H1 (cell line): ENCODE measurements around the gene GGA1. TPM values are rescaled to one million over a fixed set of nuclear protein-coding genes. Genes with fewer than 3 reads are reported as not detected.
A peak's percentile ranks its signal among the peaks of the same experiment; 100 is the strongest.

Source experiments
- CTCF ChIA-PET: fragments of 300-600 bp; sonication (Branson Sonifier 250); formaldehyde crosslinking; loops from one replicate; lab custom pipeline; 2021; ENCODE audit not compliant: partially characterized antibody; lab: Charles Lee
- POLR2A ChIA-PET: fragments of 300-600 bp; sonication (Branson Sonifier 250); formaldehyde crosslinking; loops from one replicate; lab custom pipeline; 2021; ENCODE audit warnings: inconsistent platforms; ENCODE audit not compliant: partially characterized antibody; lab: Charles Lee
- DNase-seq, 2 experiments: peaks; one replicate each; pipeline versions ENCODE4 v3.0.0 to v3.0.0-alpha.2; 2010 to 2022; ENCODE audit warnings: low spot score in 2 of 2, low read depth in 1 of 2, mixed read lengths in 1 of 2
- FAIRE-seq: peaks from 2 replicates; lab custom pipeline; 2011; peaks lifted over from hg19 to GRCh38; lab: Jason Lieb, UNC
- H2AFZ ChIP-seq: 2 replicates; pipeline ENCODE4 v1.8.1; 2012; ENCODE audit warnings: low read length, inconsistent platforms
- H2AK5ac ChIP-seq: 2 replicates; pipeline ENCODE4 v1.6.1; 2013; ENCODE audit warnings: low read depth, low read length
- H2BK120ac ChIP-seq: replicated peaks from 2 replicates; pipeline ENCODE3; 2013; ENCODE audit warnings: low read depth, low read length, inconsistent platforms
- H2BK12ac ChIP-seq: 2 replicates; pipeline ENCODE4 v1.6.1; 2013; ENCODE audit warnings: low read depth, low read length
- H2BK15ac ChIP-seq: 2 replicates; pipeline ENCODE4 v1.6.1; 2013; ENCODE audit warnings: low read length
- H2BK20ac ChIP-seq: 2 replicates; pipeline ENCODE4 v1.6.1; 2013; ENCODE audit warnings: low read length
- H2BK5ac ChIP-seq: 2 replicates; pipeline ENCODE4 v1.6.1; 2013; ENCODE audit warnings: low read depth, low read length
- H3K14ac ChIP-seq: 2 replicates; pipeline ENCODE4 v1.6.1; 2013; ENCODE audit warnings: inconsistent platforms; ENCODE audit not compliant: insufficient read length
- H3K18ac ChIP-seq: 2 replicates; pipeline ENCODE4 v1.6.1; 2013; ENCODE audit warnings: low read length; ENCODE audit errors: extremely low read depth
- H3K23ac ChIP-seq: 2 replicates; pipeline ENCODE4 v1.6.1; 2013; ENCODE audit warnings: inconsistent platforms; ENCODE audit not compliant: insufficient read length
- H3K23me2 ChIP-seq: 2 replicates; pipeline ENCODE4 v1.6.1; 2013; ENCODE audit warnings: low read depth, low read length
- H3K27ac ChIP-seq: 2 replicates; pipeline ENCODE4 v1.6.1; 2011; ENCODE audit warnings: low read depth, low read length, inconsistent platforms
- H3K27me3 ChIP-seq, 4 experiments: replicated peaks in 1 of 4; 1 replicate in 1 of 4; 2 replicates in 3 of 4; pipeline versions ENCODE4 v1.6.1 to v1.8.1; 2011 to 2013; ENCODE audit warnings: low read length in 3 of 4, mild to moderate bottlenecking in 3 of 4, inconsistent platforms in 2 of 4, mixed read lengths in 2 of 4, moderate library complexity in 1 of 4; ENCODE audit not compliant: control insufficient read depth in 3 of 4, insufficient read depth in 3 of 4; ENCODE audit errors: extremely low read depth in 1 of 4
- H3K36me3 ChIP-seq, 4 experiments: 2 replicates each; pipeline versions ENCODE4 v1.6.1 to v1.8.1; 2011 to 2013; ENCODE audit warnings: mild to moderate bottlenecking in 4 of 4, low read length in 3 of 4, moderate library complexity in 2 of 4, control low read depth in 1 of 4, inconsistent platforms in 1 of 4; ENCODE audit not compliant: insufficient read depth in 4 of 4, control insufficient read depth in 2 of 4
- H3K4ac ChIP-seq: replicated peaks from 2 replicates; pipeline ENCODE3; 2013; ENCODE audit warnings: low read length, low read depth, mixed read lengths, inconsistent platforms; ENCODE audit not compliant: insufficient read length
- H3K4me1 ChIP-seq, 4 experiments: replicated peaks in 1 of 4; 1 replicate in 1 of 4; 2 replicates in 3 of 4; pipeline versions ENCODE4 v1.6.1 to v1.8.1; 2011 to 2013; ENCODE audit warnings: low read length in 3 of 4, inconsistent platforms in 2 of 4, mixed read lengths in 1 of 4; ENCODE audit not compliant: insufficient read depth in 4 of 4, control insufficient read depth in 3 of 4
- H3K4me2 ChIP-seq, 2 experiments: 2 replicates each; pipeline versions ENCODE4 v1.6.1 to v1.8.1; 2011 to 2013; ENCODE audit warnings: low read depth in 2 of 2, low read length in 2 of 2, control low read depth in 1 of 2, inconsistent platforms in 1 of 2, mild to moderate bottlenecking in 1 of 2; ENCODE audit not compliant: insufficient read depth in 1 of 2
- H3K4me3 ChIP-seq, 4 experiments: fragments of 200-600, 300-600 bp in 1 of 4; sonication (generic), shearing (Covaris generic), sonication (Bioruptor Twin) in 1 of 4; 2 replicates each; pipeline versions ENCODE4 v1.5.1 to v1.8.1; 2011 to 2016; ENCODE audit warnings: low read length in 4 of 4, low read depth in 3 of 4, control low read depth in 2 of 4, inconsistent platforms in 2 of 4, mild to moderate bottlenecking in 2 of 4, mixed read lengths in 1 of 4, moderate library complexity in 1 of 4; ENCODE audit not compliant: insufficient read depth in 2 of 4; ENCODE audit errors: extremely low read depth in 1 of 4
- H3K56ac ChIP-seq: replicated peaks from 2 replicates; pipeline ENCODE3; 2013; ENCODE audit warnings: low read depth, mild to moderate bottlenecking, mixed read lengths, low read length, inconsistent platforms; ENCODE audit not compliant: insufficient read length
- H3K79me1 ChIP-seq: 2 replicates; pipeline ENCODE4 v1.6.1; 2013; ENCODE audit warnings: low read depth, low read length, control low read depth
- H3K79me2 ChIP-seq, 2 experiments: 2 replicates each; pipeline versions ENCODE4 v1.6.1 to v1.8.1; 2012 to 2013; ENCODE audit warnings: low read length in 2 of 2, mild to moderate bottlenecking in 2 of 2, inconsistent platforms in 1 of 2; ENCODE audit not compliant: insufficient read depth in 2 of 2, control insufficient read depth in 1 of 2
- H3K9ac ChIP-seq, 4 experiments: replicated peaks in 1 of 4; 1 replicate in 1 of 4; 2 replicates in 3 of 4; pipeline versions ENCODE4 v1.6.1 to v1.8.1; 2011 to 2013; ENCODE audit warnings: low read depth in 3 of 4, low read length in 3 of 4, control low read depth in 2 of 4, mild to moderate bottlenecking in 2 of 4, moderate library complexity in 2 of 4, inconsistent platforms in 1 of 4; ENCODE audit errors: extremely low read depth in 1 of 4
- H3K9me3 ChIP-seq, 2 experiments: 2 replicates each; pipeline versions ENCODE4 v1.6.1 to v1.8.1; 2012 to 2013; ENCODE audit warnings: mild to moderate bottlenecking in 2 of 2, moderate library complexity in 2 of 2, control low read depth in 1 of 2, inconsistent platforms in 1 of 2, low read depth in 1 of 2, low read length in 1 of 2, mixed read lengths in 1 of 2; ENCODE audit not compliant: insufficient read depth in 2 of 2
- H4K20me1 ChIP-seq, 2 experiments: replicated peaks in 1 of 2; 2 replicates each; pipeline versions ENCODE3 to v1.8.1; 2011 to 2013; ENCODE audit warnings: inconsistent platforms in 2 of 2, low read length in 2 of 2, mild to moderate bottlenecking in 1 of 2; ENCODE audit not compliant: insufficient read depth in 2 of 2, control insufficient read depth in 1 of 2
- H4K5ac ChIP-seq: 2 replicates; pipeline ENCODE4 v1.6.1; 2013; ENCODE audit warnings: low read length, low read depth, mixed read lengths, inconsistent platforms; ENCODE audit not compliant: insufficient read length
- H4K8ac ChIP-seq: 2 replicates; pipeline ENCODE4 v1.8.0; 2013; ENCODE audit warnings: mild to moderate bottlenecking, moderate library complexity, low read length, inconsistent platforms; ENCODE audit not compliant: insufficient read depth; ENCODE audit errors: extremely low read depth
- H4K91ac ChIP-seq: replicated peaks from 2 replicates; pipeline ENCODE3; 2013; ENCODE audit warnings: low read length, mixed read lengths, inconsistent platforms; ENCODE audit not compliant: insufficient read length
- JUN ChIP-seq: IDR thresholded peaks from 2 replicates; pipeline ENCODE4 v1.6.1; 2011; ENCODE audit warnings: low read depth, mild to moderate bottlenecking, improper control_type of control experiment, low read length
- JUND ChIP-seq: IDR thresholded peaks from 2 replicates; pipeline ENCODE4 v1.6.1; 2011; ENCODE audit warnings: mild to moderate bottlenecking, improper control_type of control experiment, low read length
- KDM1A ChIP-seq: fragments of 200-600, 300-600 bp; sonication (generic); IDR thresholded peaks from 2 replicates; pipeline ENCODE4 v1.7.1; 2016; ENCODE audit warnings: mild to moderate bottlenecking, low read length, borderline replicate concordance
- KDM4A ChIP-seq: IDR thresholded peaks from one replicate; pipeline ENCODE4 v1.7.1; 2012; ENCODE audit warnings: low read depth, mild to moderate bottlenecking, moderate library complexity, low read length, inconsistent platforms; ENCODE audit not compliant: severe bottlenecking
- SUZ12 ChIP-seq: fragments of 200-600 bp; sonication (generic); IDR thresholded peaks from 2 replicates; pipeline ENCODE4 v1.6.1; 2012; ENCODE audit warnings: mild to moderate bottlenecking, inconsistent platforms, low read length, moderate library complexity, mixed read lengths
- TAF1 ChIP-seq: IDR thresholded peaks from 2 replicates; pipeline ENCODE4 v1.6.1; 2011; ENCODE audit warnings: mild to moderate bottlenecking, low read depth, low read length
- TAF7 ChIP-seq: optimal IDR thresholded peaks from 2 replicates; pipeline ENCODE3; 2011; ENCODE audit warnings: low read depth, mild to moderate bottlenecking, inconsistent platforms, low read length, moderate library complexity, borderline replicate concordance
- WGBS, 2 experiments: shearing (Covaris generic) in 1 of 2; methylation state at CpG; one replicate each; pipeline versions ENCODE4 v1.1.6 to v1.1.7; 2013 to 2015; ENCODE audit warnings: low lambda C conversion rate in 2 of 2, mixed read lengths in 2 of 2, inconsistent platforms in 1 of 2, low coverage in 1 of 2, missing lambda C conversion rate in 1 of 2; ENCODE audit not compliant: insufficient replicate concordance in 2 of 2, insufficient coverage in 1 of 2, insufficient read length in 1 of 2; ENCODE audit errors: extremely low coverage in 1 of 2, missing lambda C conversion rate in 1 of 2; 5-methylcytosine and 5-hydroxymethylcytosine counted together
- polyA plus RNA-seq, 7 experiments: library from polyadenylated mRNA; depleted of rRNA in 3 of 7; stranded (reverse) in 5 of 7; unstranded in 2 of 7; fragments of >200 nt in 5 of 7; fragments of 200-250 nt in 2 of 7; gene quantifications; 1 replicate in 5 of 7; 2 replicates in 1 of 7; 4 replicates in 1 of 7; pipeline versions ENCODE4 v1.2.1 to v1.2.3, GENCODE V29; 2011 to 2013; ENCODE audit warnings: missing spikeins in 2 of 7, mixed read lengths in 2 of 7
- total RNA-seq: library from RNA; stranded (reverse); fragmentation: NEBNext Ultra II Directional; extraction: Animal tissue kit (Norgen Biotek cat#: 25700); gene quantifications from 2 replicates; pipeline ENCODE4 v1.2.1, GENCODE V29; 2021

The GGA1 gene
- total and polyA plus RNA-seq, 2 of the 8 experiments (the other 6 are each of a cell fraction or from before 2014, with no cell fraction given): 49.3 to 57.2 TPM

- H3K14ac ChIP-seq: no peak overlapping the region
- DNase-seq: no peak
- TF ChIP-seq TAF7 (no peak), SUZ12 (no peak), JUN (no peak), JUND (no peak), KDM1A (peak; percentile 61; the same call in 1 of the 2 replicates), TAF1 (no peak), KDM4A (peak; percentile 24)
- TF ChIP-seq, all 59 proteins: peak for 2
- H3K23me2 ChIP-seq: peaks cover 8% of the 10 kb centered on the region
- H3K36me3 ChIP-seq: peaks cover 0 to 10% (median 5%) of the 10 kb centered on the region in 4 experiments; a peak in 5 of 8 replicates
- 0 out of 2 replicates have a peak, but pooled peaks cover 2% of the 10 kb centered on the region for H3K79me1 ChIP-seq
- H3K4ac ChIP-seq: peak overlapping the region; percentile 82
- peak overlapping the region; percentile 1 to 72 (median 60); a peak in 6 of 7 replicates for H3K9ac ChIP-seq
- H4K20me1 ChIP-seq: peaks cover 0 to 10% of the 10 kb centered on the region in 2 experiments
- ChIA-PET CTCF (interaction anchor here (1.1 to 11.4 kb wide), 9 partner anchors 9 to 59 kb away, joined by 3 to 261 read pairs (median 6); partner anchors contain the start of genes GGA1, LGALS1, NOL12 and PDXP), POLR2A (interaction anchor here (0.9 to 5.3 kb wide), 9 partner anchors 7 to 65 kb away, joined by 3 to 32 read pairs (median 4); partner anchors contain the start of genes GGA1, NOL12, PDXP and TRIOBP)
- H4K5ac ChIP-seq: peak overlapping the region; percentile 25
- H3K27ac ChIP-seq: no peak overlapping the region
- H2BK120ac ChIP-seq: peak overlapping the region; percentile 55
- H2AFZ ChIP-seq: no peak overlapping the region
- H2BK15ac ChIP-seq: peak overlapping the region; percentile 81; the same call in 1 of the 2 replicates
- peak overlapping the region; percentile 83; the same call in 1 of the 2 replicates for H2BK5ac ChIP-seq
- no peaks in the 10 kb centered on the region; a peak in 1 of 4 replicates for H3K79me2 ChIP-seq
- no peak for FAIRE-seq
- H3K4me2 ChIP-seq: peak overlapping the region; percentile 86 to 99
- H3K23ac ChIP-seq: no peak overlapping the region
- 0 out of 2 replicates have a peak overlapping the region, but pooled peaks have one; percentile 24 for H2AK5ac ChIP-seq
- no peaks in the 10 kb centered on the region for H3K9me3 ChIP-seq
- whole genome bisulfite sequencing, 2 experiments: 6% methylated on average over 18 of the region's 27 CpGs; no CpG with 5 or more reads in 1 of the 2 experiments
- H2BK12ac ChIP-seq: peak overlapping the region; percentile 87; the same call in 1 of the 2 replicates
- peak overlapping the region; percentile 91 for H3K18ac ChIP-seq
- H3K56ac ChIP-seq: peak overlapping the region; percentile 60
- no peak overlapping the region for H2BK20ac ChIP-seq
- peak overlapping the region; percentile 7; the same call in 1 of the 2 replicates for H4K8ac ChIP-seq
- peak overlapping the region; percentile 77 to 91 (median 84) for H3K4me3 ChIP-seq
- H3K4me1 ChIP-seq: peaks cover 0 to 21% (median 15%) of the 10 kb centered on the region in 4 experiments; a peak in 6 of 7 replicates
- H4K91ac ChIP-seq: peak overlapping the region; percentile 44
- no peaks in the 10 kb centered on the region for H3K27me3 ChIP-seq
Observed at GRCh38 chr22:37639771-37640590, 31.3 kb downstream of the GGA1 start.
